HG03354 (cell line): ENCODE data around the gene NUP62.

Experiments
- ATAC-seq: cut with Tn5 transposase; IDR thresholded peaks from one replicate; pipeline ENCODE4 v1.9.1; 2021; ENCODE audit warnings: mild to moderate bottlenecking; ENCODE audit not compliant: unreplicated experiment, poor library complexity, severe bottlenecking

NUP62 gene

GRCh38 chr19:49910179-49910578 is 19.1 kb downstream of the NUP62 start:
- ATAC-seq = no peak

GRCh38 chr19:49908480-49909420 is 20.6 kb downstream of the NUP62 start:
- no peak for ATAC-seq

- no peak for ATAC-seq
Observed at GRCh38 chr19:49907745-49908446, 21.4 kb downstream of the NUP62 start.

GRCh38 chr19:49906879-49907564 is 22.3 kb downstream of the NUP62 start:
- no peak for ATAC-seq

- ATAC-seq = no peak
Observed at GRCh38 chr19:49904136-49904535, 25.2 kb downstream of the NUP62 start.

DNA sequence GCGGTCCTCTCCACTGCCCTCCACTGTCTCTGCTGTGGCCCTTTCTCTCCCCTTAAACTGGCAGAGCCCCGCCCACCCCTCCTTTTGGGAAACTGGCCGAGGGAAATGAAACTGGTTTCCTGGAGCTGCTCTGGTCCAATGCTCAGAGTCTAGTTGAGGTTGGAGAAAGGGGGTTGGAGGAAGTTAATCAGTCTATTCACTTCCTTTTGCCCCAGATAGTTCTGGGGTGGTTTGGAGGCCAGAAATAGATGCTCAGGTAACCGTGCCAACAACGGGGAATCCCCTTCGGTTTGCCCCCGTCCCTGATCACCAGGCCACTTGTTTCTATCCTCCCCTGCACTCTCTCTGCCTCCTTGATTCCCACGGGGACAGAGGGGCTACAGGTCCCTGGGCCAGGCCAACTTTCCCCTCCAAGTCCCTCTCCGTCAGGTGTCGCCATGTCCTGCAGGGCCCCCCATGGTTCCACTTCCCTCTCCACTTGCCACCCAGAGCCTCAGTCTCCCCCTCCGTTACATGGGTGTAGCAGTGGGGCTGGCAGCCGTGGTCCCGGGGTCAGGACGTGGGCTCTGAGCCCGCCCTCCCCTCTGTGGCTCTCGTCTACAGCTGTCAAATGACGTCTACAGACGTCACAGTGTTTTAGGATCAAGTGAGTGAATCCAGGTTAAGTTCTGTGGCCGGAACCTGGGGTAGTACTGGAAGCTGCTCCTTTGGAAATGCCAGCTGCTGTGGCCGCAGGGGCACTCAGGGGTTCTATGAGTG is 32.3 kb downstream of the NUP62 start, which contains the start of gene IL4I1:
Gene IL4I1 (minus strand): TSS at position 25 of the 759 bp plus-strand sequence. CDS start 727 bp downstream, outside the sequence.
- peak; percentile 67 for ATAC-seq

DNA sequence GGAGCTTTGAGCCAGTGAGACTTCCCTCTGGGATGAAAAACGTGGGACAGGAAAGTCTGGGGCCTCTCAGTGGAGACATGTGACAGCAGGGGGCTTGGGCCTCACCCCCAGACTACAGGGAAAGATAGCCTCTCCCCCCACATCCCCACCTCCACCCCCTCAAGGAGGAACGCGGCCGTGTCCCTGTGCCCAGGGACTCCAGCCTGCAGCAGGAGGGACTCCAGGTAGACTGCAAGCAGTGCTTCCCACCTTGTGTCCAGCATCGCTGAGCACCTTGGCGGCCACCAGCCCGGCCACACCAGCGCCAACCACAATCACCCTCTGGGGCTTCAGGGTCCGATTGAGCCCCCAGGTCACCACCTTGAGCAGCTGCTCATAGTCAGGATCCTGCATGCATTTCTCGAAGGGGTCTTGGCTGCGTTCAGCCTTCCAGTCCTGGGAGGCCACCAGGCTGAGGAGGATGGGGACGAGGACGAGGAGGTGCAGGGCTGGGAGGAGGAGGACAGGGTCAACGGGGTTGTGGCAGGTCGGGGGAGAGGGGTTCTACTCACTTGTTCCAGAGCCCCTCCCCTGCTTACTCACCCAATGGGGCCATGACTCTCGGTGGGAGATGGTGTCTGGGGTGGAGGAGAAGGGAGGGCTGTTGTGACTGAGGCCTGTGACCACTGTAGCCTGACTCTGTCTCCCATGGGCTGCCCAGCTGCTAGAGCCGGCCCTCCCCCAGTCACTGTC is 33.6 kb downstream of the NUP62 start:
- no peak for ATAC-seq

- ATAC-seq = no peak
Observed at GRCh38 chr19:49894879-49895565, 34.3 kb downstream of the NUP62 start.

- ATAC-seq = no peak
Observed at GRCh38 chr19:49894011-49894664, 35.2 kb downstream of the NUP62 start.

GRCh38 chr19:49892716-49893115 is 36.6 kb downstream of the NUP62 start:
- no peak for ATAC-seq

- no peak for ATAC-seq
Observed at GRCh38 chr19:49891393-49891792, 37.9 kb downstream of the NUP62 start.

DNA sequence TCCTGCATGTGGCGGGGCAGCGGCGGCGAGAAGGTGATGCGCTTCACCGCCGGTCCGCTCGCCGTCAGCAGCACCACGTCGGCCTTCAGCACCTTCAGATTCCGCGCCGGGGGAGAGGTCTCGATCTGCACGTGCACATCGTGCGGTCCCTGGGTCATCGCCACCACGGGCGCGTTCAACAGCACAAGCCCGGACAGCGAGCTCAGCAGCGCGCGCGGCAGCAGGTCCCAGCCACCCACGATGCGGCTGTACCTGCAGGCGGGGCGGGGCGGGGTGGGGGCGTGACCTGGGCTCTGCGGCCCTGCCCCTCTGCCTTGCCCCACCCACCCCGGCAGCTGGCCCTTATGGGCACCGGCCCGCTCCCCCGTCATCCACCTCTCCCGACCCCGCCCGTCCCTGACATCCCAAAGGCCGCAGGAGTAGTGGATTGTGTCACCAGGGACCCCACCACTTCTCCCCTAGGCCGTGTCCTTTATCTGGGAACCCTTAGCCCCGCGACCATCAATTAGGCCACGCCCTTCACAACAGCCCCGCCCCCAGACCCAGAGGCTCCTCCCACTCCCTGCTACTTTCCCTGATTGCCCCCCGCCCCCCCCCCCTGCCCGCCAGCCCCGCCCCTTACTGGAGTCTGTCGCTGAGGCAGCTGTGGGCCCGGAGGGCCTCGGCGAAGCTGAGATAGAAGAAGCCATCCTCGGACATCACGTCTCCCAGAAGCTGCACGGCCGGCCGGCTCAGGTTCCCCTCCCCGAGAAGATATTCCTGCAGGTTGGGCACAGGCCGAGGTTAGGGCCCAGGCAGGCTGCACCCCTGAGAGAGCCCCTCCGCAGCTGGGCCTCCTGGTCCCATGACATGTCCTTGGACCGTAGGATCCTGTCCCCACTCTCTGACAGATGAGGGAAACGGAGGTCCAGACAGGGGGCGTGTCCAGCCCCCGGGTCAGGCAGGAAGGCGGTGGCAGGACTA is 38.7 kb downstream of the NUP62 start:
- no peak for ATAC-seq

DNA sequence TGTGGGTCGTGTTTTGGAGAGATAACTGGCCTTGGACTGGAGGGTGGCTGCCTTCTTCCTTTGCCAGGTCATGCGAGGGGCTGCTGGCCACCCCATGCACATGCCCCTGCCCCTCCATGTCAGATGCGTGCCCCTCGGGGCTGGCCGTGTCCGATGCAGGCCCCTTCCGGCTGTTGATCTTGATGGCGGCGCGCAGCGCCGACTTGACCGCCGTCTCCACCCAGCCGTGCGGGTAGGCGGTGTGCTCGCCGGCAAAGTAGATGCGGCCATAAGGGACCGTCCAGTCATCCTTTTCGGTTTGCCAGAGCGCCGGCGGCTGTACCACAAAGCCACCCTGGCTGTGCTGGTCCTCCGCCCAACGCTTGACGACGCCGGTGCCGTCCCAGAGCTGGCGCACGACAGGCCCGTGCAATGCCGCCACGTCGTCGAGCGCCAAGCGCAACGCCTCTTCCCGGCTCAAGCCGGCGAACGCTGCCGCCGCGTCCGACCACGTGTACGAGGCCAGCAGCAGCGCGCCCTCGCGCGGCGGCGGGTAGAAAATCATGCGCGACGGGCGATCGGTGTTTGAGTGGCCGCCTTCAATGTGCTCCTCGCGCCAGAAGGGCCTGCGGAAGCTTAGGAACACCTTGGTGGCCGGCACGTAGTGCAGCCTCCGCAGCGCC is 39.5 kb downstream of the NUP62 start:
- ATAC-seq = no peak

DNA sequence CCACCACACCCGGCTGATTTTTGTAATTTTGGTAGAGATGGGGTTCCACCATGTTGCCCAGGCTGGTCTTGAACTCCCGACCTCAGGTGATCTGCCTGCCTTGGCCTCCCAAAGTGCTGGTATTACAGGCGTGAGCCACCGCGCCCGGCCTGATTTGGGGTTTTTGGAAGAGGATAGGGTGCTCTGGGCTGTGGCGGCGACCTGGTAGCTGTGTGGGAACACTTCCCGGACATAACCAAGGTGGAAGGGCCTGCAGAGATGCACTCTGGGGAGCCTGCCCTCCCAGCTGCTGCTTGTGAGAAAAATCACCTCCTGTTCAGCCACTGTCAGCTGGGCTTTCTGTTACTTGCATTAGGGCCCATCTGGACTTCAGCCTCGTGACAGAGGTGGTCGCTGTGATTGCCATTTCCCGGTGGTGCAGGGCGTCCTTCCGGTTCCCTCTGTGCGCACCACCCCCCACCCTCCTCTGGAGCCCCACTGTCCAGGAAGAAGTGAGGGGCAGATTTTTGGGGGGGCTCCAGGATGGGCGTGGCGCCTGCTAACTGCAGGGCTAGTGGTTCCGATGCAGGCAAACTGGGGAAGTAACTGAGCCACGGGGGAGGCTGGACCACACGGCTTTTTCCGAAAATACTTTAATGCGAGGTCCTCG is 40.1 kb downstream of the NUP62 start:
- ATAC-seq = no peak

GRCh38 chr19:49888510-49888824 is 40.8 kb downstream of the NUP62 start:
- no peak for ATAC-seq
